Immature natural killer cell (primary cell): ENCODE measurements around the gene HSPA12B. TPM values are rescaled to one million over a fixed set of nuclear protein-coding genes. Genes with fewer than 3 reads are reported as not detected.
A peak's percentile ranks its signal among the peaks of the same experiment; 100 is the strongest.

ENCODE experiments used
- DNase-seq, 3 donors: peaks; one replicate each; pipeline ENCODE4 v3.0.0; 2022; ENCODE audit warnings: mixed read lengths in 1 of 3
- H3K27ac Mint-ChIP-seq, 6 donors: one replicate each; pipeline ENCODE4 v1.8.0; 2020; ENCODE audit warnings: mixed read lengths in 6 of 6, mild to moderate bottlenecking in 5 of 6, inconsistent platforms in 4 of 6, moderate library complexity in 3 of 6
- H3K27me3 Mint-ChIP-seq, 3 donors: one replicate each; pipeline ENCODE4 v1.8.0; 2020 to 2021; ENCODE audit warnings: low read depth in 3 of 3, mild to moderate bottlenecking in 3 of 3, mixed read lengths in 3 of 3, moderate library complexity in 3 of 3, inconsistent platforms in 1 of 3
- H3K36me3 Mint-ChIP-seq, 3 donors: one replicate each; pipeline ENCODE4 v1.8.0; 2020; ENCODE audit warnings: mixed read lengths in 3 of 3, inconsistent platforms in 2 of 3, mild to moderate bottlenecking in 2 of 3
- H3K4me1 Mint-ChIP-seq, 2 donors: one replicate each; pipeline ENCODE4 v1.8.0; 2020; ENCODE audit warnings: inconsistent platforms in 2 of 2, mild to moderate bottlenecking in 2 of 2, mixed read lengths in 2 of 2, moderate library complexity in 1 of 2
- H3K4me3 Mint-ChIP-seq, 5 donors: one replicate each; pipeline ENCODE4 v1.8.0; 2020; ENCODE audit warnings: mild to moderate bottlenecking in 5 of 5, mixed read lengths in 5 of 5, inconsistent platforms in 3 of 5, moderate library complexity in 3 of 5
- H3K9me3 Mint-ChIP-seq, 6 donors: one replicate each; pipeline ENCODE4 v1.8.0; 2020; ENCODE audit warnings: mild to moderate bottlenecking in 6 of 6, mixed read lengths in 6 of 6, inconsistent platforms in 4 of 6, moderate library complexity in 3 of 6
- polyA plus RNA-seq, 3 donors: library from polyadenylated mRNA; unstranded; fragments of 300-500 nt; fragmentation: Illumina TruSeq; gene quantifications; one replicate each; pipeline ENCODE4 v1.2.3, GENCODE V29; 2021

HSPA12B gene
- polyA plus RNA-seq, 3 donors from 2014 or later: 0.53 TPM; not detected in 2

GRCh38 chr20:3751675-3752385 is 19.3 kb downstream of the HSPA12B start:
- H3K27ac Mint-ChIP-seq: no peak overlapping the region
- peak overlapping the region in 3 of 5 donors; percentile 54 to 67 (median 60) for H3K4me3 Mint-ChIP-seq
- H3K9me3 Mint-ChIP-seq: no peaks in the 10 kb centered on the region
- peaks cover 1 to 4% (median 2%) of the 10 kb centered on the region in 3 donors for H3K27me3 Mint-ChIP-seq
- peaks cover 0 to 6% (median 3%) of the 10 kb centered on the region in 3 donors for H3K36me3 Mint-ChIP-seq
- peak; percentile 7 to 46 (median 41) for DNase-seq
- peaks cover 9 to 11% of the 10 kb centered on the region in 2 donors for H3K4me1 Mint-ChIP-seq

- Mint-ChIP-seq H3K9me3 (no peaks in the 10 kb centered on the region), H3K4me1 (peaks cover 9 to 11% of the 10 kb centered on the region in 2 donors), H3K27ac (peak overlapping the region in 4 of 6 donors; percentile 9 to 51 (median 34)), H3K36me3 (peaks cover 0 to 6% (median 6%) of the 10 kb centered on the region in 3 donors), H3K4me3 (peak overlapping the region in 3 of 5 donors; percentile 54 to 67 (median 60)), H3K27me3 (peaks cover 1 to 4% (median 2%) of the 10 kb centered on the region in 3 donors)
- DNase-seq: no peak
These were observed 19.9 kb downstream of the HSPA12B start for GRCh38 chr20:3752386-3752759.

DNA sequence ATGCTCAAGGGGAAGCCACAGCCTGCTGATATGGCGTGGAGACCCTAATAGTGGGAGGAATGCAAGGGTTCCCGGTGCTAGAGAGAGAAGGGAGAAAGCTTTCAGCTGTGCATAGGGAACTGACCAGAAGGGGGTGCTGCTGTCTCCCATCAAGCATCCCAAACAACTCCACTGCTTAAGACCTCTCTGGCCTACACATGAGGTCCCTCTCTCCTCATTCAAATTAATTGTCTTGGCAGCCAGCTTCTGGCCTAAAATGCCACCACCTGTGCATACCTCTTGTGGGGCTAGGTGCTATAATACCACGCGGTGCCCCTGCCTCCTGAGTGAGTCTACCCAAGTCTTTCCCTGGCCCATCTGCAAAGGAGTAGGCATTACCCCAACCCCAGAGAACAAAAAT is 20.6 kb downstream of the HSPA12B start:
- H3K27ac Mint-ChIP-seq: peak overlapping the region in 1 of 6 donors; percentile 62
- H3K27me3 Mint-ChIP-seq: peaks cover 0 to 4% (median 1%) of the 10 kb centered on the region in 3 donors
- peaks cover 9 to 11% of the 10 kb centered on the region in 2 donors for H3K4me1 Mint-ChIP-seq
- H3K9me3 Mint-ChIP-seq: no peaks in the 10 kb centered on the region
- DNase-seq: peak; percentile 42 to 58 (median 54)
- peak overlapping the region in 1 of 5 donors; percentile 18 for H3K4me3 Mint-ChIP-seq
- peaks cover 0 to 12% (median 11%) of the 10 kb centered on the region in 3 donors for H3K36me3 Mint-ChIP-seq

- Mint-ChIP-seq H3K27ac (no peak overlapping the region), H3K9me3 (no peaks in the 10 kb centered on the region), H3K4me1 (peaks cover 9 to 11% of the 10 kb centered on the region in 2 donors), H3K36me3 (peaks cover 0 to 14% (median 13%) of the 10 kb centered on the region in 3 donors), H3K27me3 (peaks cover 0 to 4% (median 0%) of the 10 kb centered on the region in 3 donors), H3K4me3 (no peak overlapping the region)
- no peak for DNase-seq
These were observed 21.2 kb downstream of the HSPA12B start for GRCh38 chr20:3753501-3754275.

- H3K9me3 Mint-ChIP-seq: no peaks in the 10 kb centered on the region
- no peak overlapping the region for H3K27ac Mint-ChIP-seq
- peaks cover 9 to 11% of the 10 kb centered on the region in 2 donors for H3K4me1 Mint-ChIP-seq
- H3K27me3 Mint-ChIP-seq: peaks cover 0 to 4% (median 0%) of the 10 kb centered on the region in 3 donors
- DNase-seq: no peak
- H3K4me3 Mint-ChIP-seq: no peak overlapping the region
- peaks cover 0 to 14% (median 13%) of the 10 kb centered on the region in 3 donors for H3K36me3 Mint-ChIP-seq
These were observed 21.8 kb downstream of the HSPA12B start for GRCh38 chr20:3754276-3754630.

GRCh38 chr20:3755269-3755668 is 22.8 kb downstream of the HSPA12B start:
- Mint-ChIP-seq H3K4me3 (no peak overlapping the region), H3K36me3 (peaks cover 0 to 14% (median 13%) of the 10 kb centered on the region in 3 donors), H3K9me3 (no peaks in the 10 kb centered on the region), H3K4me1 (peaks cover 9 to 11% of the 10 kb centered on the region in 2 donors), H3K27me3 (peaks cover 0 to 4% (median 0%) of the 10 kb centered on the region in 3 donors), H3K27ac (no peak overlapping the region)
- no peak for DNase-seq

DNA sequence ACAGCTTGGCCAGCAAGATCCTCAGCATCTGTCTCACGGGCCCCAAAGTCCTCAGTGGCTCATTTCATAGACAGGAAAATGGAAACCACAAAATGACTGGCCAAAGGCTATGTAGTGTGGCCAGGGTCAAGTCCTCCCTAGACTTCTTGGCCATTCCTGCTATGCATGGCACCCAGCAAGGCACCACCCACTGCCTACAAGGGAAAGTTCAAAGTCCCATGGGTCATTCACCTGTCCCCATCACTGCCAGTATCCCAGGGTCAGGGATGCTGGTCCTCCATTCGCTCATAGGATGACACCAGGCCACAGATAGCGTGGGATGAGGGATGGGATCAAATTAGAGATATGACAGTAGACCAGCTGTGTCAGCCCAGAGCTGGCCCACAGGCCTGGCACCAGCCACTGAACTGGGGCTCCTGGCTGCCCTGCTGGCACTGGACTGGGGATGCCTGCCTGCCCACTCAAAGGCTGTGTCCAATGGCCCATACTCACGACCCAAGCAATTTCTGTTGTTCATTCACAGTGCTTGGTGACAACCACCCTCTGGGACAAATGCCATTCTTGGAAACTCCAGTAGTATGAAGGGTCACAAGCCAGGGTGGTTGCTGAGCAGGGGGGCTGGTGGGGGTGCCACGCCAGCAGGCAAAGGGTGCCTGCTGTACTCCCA is 23.5 kb downstream of the HSPA12B start:
- no peak overlapping the region for H3K4me3 Mint-ChIP-seq
- H3K27me3 Mint-ChIP-seq: peaks cover 0 to 4% (median 0%) of the 10 kb centered on the region in 3 donors
- no peak overlapping the region for H3K27ac Mint-ChIP-seq
- no peak for DNase-seq
- H3K9me3 Mint-ChIP-seq: no peaks in the 10 kb centered on the region
- peaks cover 6 to 7% of the 10 kb centered on the region in 2 donors for H3K4me1 Mint-ChIP-seq
- peaks cover 0 to 14% (median 13%) of the 10 kb centered on the region in 3 donors for H3K36me3 Mint-ChIP-seq

- peaks cover 3 to 4% of the 10 kb centered on the region in 2 donors for H3K4me1 Mint-ChIP-seq
- H3K9me3 Mint-ChIP-seq: no peaks in the 10 kb centered on the region
- peaks cover 0 to 4% (median 0%) of the 10 kb centered on the region in 3 donors for H3K27me3 Mint-ChIP-seq
- H3K36me3 Mint-ChIP-seq: peaks cover 0 to 14% (median 13%) of the 10 kb centered on the region in 3 donors
- no peak overlapping the region for H3K4me3 Mint-ChIP-seq
- no peak overlapping the region for H3K27ac Mint-ChIP-seq
- DNase-seq: no peak
These were observed 24.8 kb downstream of the HSPA12B start for GRCh38 chr20:3757268-3757667.

GRCh38 chr20:3758566-3758965 is 26.1 kb downstream of the HSPA12B start:
- Mint-ChIP-seq H3K4me3 (no peak overlapping the region), H3K9me3 (no peaks in the 10 kb centered on the region), H3K27ac (no peak overlapping the region), H3K4me1 (no peaks in the 10 kb centered on the region), H3K36me3 (peaks cover 0 to 14% (median 13%) of the 10 kb centered on the region in 3 donors), H3K27me3 (no peaks in the 10 kb centered on the region)
- no peak for DNase-seq

- no peaks in the 10 kb centered on the region for H3K9me3 Mint-ChIP-seq
- no peak for DNase-seq
- H3K4me1 Mint-ChIP-seq: no peaks in the 10 kb centered on the region
- H3K4me3 Mint-ChIP-seq: no peak overlapping the region
- H3K27ac Mint-ChIP-seq: peak overlapping the region in 1 of 6 donors; percentile 52
- no peaks in the 10 kb centered on the region for H3K27me3 Mint-ChIP-seq
- H3K36me3 Mint-ChIP-seq: peaks cover 0 to 14% (median 13%) of the 10 kb centered on the region in 3 donors
These were observed 26.9 kb downstream of the HSPA12B start for GRCh38 chr20:3759316-3759823.

GRCh38 chr20:3759884-3760283 is 27.4 kb downstream of the HSPA12B start:
- DNase-seq: no peak
- peaks cover 0 to 13% (median 11%) of the 10 kb centered on the region in 3 donors for H3K36me3 Mint-ChIP-seq
- H3K27me3 Mint-ChIP-seq: peaks cover 0 to 1% (median 0%) of the 10 kb centered on the region in 3 donors
- no peaks in the 10 kb centered on the region for H3K9me3 Mint-ChIP-seq
- peak overlapping the region in 1 of 6 donors; percentile 52 for H3K27ac Mint-ChIP-seq
- H3K4me1 Mint-ChIP-seq: no peaks in the 10 kb centered on the region
- no peak overlapping the region for H3K4me3 Mint-ChIP-seq

DNA sequence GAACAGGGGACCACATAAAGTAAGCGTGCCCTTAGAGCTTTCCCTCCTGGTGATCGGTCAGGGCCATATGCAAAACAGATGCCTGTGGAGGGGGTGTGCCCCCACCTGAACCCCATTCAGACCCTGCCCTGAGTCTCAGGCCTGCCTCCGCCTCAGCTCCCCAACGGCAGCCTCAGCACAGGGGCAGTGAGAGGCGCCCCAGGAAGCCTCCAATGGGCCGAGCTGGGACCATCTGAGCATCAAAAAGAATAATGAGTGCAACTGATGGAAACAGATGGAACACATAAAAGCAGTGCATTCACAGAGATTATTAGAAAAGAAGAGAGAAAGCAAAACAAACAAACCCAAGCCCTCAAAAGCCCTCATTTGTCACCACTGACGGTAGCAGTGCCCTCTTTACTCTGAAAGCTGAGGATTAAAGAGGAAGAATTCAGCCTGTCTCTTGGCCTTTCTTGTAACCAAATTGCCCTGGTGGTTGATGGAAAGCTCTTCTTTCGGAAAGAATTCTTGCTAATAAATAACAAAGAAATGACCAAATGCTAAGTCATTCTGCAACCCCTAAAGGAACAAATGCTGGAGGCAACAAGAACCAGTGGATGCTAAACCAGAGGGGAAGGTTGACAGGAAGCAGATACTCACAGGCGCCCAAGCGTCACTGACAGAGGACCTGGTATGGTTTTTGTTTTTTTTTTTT is 28.3 kb downstream of the HSPA12B start:
- H3K27me3 Mint-ChIP-seq: peaks cover 0 to 1% (median 0%) of the 10 kb centered on the region in 3 donors
- H3K36me3 Mint-ChIP-seq: peaks cover 0 to 13% (median 11%) of the 10 kb centered on the region in 3 donors
- H3K4me3 Mint-ChIP-seq: no peak overlapping the region
- DNase-seq: no peak
- H3K27ac Mint-ChIP-seq: no peak overlapping the region
- H3K4me1 Mint-ChIP-seq: no peaks in the 10 kb centered on the region
- H3K9me3 Mint-ChIP-seq: no peaks in the 10 kb centered on the region
